ENCODE measurements around the gene DYNLT2B.

DYNLT2B gene

DNA sequence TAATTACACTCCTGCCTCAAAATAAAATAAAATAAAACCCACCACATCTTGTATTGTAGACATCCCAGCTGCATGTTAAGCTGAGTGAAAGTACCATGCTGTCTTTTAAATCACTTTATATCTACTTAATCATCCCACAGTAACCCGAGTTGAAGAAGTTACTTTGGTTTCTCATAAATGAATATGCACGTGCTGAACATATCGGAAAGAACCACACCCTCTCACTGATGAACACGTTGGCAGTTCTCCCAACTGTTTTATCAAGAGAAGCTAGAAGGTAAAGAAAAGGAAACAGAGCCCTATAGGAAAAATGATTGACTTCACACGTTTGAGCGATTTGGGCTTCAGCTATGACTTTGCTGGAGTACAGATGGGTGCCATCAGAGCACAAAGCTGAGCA, 36.1 kb upstream of the DYNLT2B start:
- H3K27me3 ChIP-seq (ENCODE audit: insufficient read depth, poor library complexity, severe bottlenecking) = no peaks in the 10 kb centered on the region
- no peak overlapping the region for H3K4me3 ChIP-seq (replicated peaks; ENCODE audit: insufficient read depth, low read length)
- no peak for DNase-seq (ENCODE audit: low read depth in 1 of 2, low spot score in 1 of 2)
- H3K27ac ChIP-seq (replicated peaks) = no peak overlapping the region
- TF ChIP-seq, protein P1, sequence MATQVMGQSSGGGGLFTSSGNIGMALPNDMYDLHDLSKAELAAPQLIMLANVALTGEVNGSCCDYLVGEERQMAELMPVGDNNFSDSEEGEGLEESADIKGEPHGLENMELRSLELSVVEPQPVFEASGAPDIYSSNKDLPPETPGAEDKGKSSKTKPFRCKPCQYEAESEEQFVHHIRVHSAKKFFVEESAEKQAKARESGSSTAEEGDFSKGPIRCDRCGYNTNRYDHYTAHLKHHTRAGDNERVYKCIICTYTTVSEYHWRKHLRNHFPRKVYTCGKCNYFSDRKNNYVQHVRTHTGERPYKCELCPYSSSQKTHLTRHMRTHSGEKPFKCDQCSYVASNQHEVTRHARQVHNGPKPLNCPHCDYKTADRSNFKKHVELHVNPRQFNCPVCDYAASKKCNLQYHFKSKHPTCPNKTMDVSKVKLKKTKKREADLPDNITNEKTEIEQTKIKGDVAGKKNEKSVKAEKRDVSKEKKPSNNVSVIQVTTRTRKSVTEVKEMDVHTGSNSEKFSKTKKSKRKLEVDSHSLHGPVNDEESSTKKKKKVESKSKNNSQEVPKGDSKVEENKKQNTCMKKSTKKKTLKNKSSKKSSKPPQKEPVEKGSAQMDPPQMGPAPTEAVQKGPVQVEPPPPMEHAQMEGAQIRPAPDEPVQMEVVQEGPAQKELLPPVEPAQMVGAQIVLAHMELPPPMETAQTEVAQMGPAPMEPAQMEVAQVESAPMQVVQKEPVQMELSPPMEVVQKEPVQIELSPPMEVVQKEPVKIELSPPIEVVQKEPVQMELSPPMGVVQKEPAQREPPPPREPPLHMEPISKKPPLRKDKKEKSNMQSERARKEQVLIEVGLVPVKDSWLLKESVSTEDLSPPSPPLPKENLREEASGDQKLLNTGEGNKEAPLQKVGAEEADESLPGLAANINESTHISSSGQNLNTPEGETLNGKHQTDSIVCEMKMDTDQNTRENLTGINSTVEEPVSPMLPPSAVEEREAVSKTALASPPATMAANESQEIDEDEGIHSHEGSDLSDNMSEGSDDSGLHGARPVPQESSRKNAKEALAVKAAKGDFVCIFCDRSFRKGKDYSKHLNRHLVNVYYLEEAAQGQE (IDR thresholded peaks at IDR 0.05; ENCODE audit: insufficient replicate concordance, low read depth) = no peak
- no peak for TF ChIP-seq SPI1 (IDR thresholded peaks at IDR 0.05; ENCODE audit: borderline replicate concordance, low read depth)
- no peak for TF ChIP-seq POLR2AphosphoS5 (IDR thresholded peaks at IDR 0.05; ENCODE audit: low read depth)
- TF ChIP-seq, protein P2, sequence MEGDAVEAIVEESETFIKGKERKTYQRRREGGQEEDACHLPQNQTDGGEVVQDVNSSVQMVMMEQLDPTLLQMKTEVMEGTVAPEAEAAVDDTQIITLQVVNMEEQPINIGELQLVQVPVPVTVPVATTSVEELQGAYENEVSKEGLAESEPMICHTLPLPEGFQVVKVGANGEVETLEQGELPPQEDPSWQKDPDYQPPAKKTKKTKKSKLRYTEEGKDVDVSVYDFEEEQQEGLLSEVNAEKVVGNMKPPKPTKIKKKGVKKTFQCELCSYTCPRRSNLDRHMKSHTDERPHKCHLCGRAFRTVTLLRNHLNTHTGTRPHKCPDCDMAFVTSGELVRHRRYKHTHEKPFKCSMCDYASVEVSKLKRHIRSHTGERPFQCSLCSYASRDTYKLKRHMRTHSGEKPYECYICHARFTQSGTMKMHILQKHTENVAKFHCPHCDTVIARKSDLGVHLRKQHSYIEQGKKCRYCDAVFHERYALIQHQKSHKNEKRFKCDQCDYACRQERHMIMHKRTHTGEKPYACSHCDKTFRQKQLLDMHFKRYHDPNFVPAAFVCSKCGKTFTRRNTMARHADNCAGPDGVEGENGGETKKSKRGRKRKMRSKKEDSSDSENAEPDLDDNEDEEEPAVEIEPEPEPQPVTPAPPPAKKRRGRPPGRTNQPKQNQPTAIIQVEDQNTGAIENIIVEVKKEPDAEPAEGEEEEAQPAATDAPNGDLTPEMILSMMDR (IDR thresholded peaks at IDR 0.05; ENCODE audit: insufficient read depth, low read length) = no peak
- TF ChIP-seq GABPA (IDR thresholded peaks at IDR 0.05; ENCODE audit: low read depth) = no peak

DNA sequence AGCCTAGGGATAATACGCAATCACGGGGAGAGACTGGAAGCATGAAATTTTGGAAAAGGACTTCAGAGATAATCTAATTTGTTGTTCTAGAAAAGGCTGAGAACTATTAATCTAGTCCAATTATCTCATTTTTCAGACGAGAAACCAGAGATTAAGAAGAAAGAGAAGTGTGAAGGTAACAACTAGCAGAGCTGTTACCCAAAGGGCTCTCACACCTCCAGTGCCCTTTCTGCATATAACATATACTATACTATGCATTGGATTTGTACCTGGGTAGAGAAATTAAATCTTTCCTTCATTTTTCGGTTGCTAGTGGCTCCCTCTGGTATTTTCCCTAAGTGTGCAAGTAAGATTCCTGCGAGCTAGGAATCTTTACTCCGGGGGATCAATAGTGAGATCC, 33.5 kb upstream of the DYNLT2B start:
- no peak overlapping the region for H3K4me3 ChIP-seq (replicated peaks; ENCODE audit: insufficient read depth, low read length)
- TF ChIP-seq, protein P1 (IDR thresholded peaks at IDR 0.05; ENCODE audit: insufficient replicate concordance, low read depth) = no peak
- TF ChIP-seq SPI1 (IDR thresholded peaks at IDR 0.05; ENCODE audit: borderline replicate concordance, low read depth) (no peak), POLR2AphosphoS5 (IDR thresholded peaks at IDR 0.05; ENCODE audit: low read depth) (no peak), GABPA (IDR thresholded peaks at IDR 0.05; ENCODE audit: low read depth) (no peak)
- TF ChIP-seq, protein P2 (IDR thresholded peaks at IDR 0.05; ENCODE audit: insufficient read depth, low read length) = no peak
- no peak for DNase-seq (ENCODE audit: low read depth in 1 of 2, low spot score in 1 of 2)
- no peaks in the 10 kb centered on the region for H3K27me3 ChIP-seq (ENCODE audit: insufficient read depth, poor library complexity, severe bottlenecking)
- no peak overlapping the region for H3K27ac ChIP-seq (replicated peaks)

DNA sequence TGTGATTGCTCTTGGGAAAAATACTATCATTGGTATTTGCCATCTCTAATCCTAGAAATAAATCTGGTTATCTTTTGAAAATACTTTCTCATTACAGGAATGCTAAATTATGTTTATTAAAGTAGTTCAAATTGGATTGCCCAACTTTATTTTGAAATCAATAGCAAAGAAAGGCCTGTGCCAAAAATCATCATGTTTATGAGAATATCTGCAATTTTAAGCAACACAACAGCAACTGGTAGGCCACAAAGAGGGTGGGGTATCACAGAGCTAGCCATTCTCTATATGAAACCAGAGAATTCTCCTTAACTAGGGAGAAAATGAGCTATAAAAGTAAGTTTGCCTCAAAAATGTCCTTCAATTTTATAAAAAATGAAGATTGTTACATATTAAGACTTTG, 32.0 kb upstream of the DYNLT2B start:
- TF ChIP-seq POLR2AphosphoS5 (IDR thresholded peaks at IDR 0.05; ENCODE audit: low read depth) = no peak
- TF ChIP-seq, protein P1 (IDR thresholded peaks at IDR 0.05; ENCODE audit: insufficient replicate concordance, low read depth) = no peak
- TF ChIP-seq GABPA (IDR thresholded peaks at IDR 0.05; ENCODE audit: low read depth) = no peak
- TF ChIP-seq, protein P2 (IDR thresholded peaks at IDR 0.05; ENCODE audit: insufficient read depth, low read length) = no peak
- TF ChIP-seq SPI1 (IDR thresholded peaks at IDR 0.05; ENCODE audit: borderline replicate concordance, low read depth) = no peak
- H3K27me3 ChIP-seq (ENCODE audit: insufficient read depth, poor library complexity, severe bottlenecking) = no peaks in the 10 kb centered on the region
- H3K4me3 ChIP-seq (replicated peaks; ENCODE audit: insufficient read depth, low read length) = no peak overlapping the region
- no peak for DNase-seq (ENCODE audit: low read depth in 1 of 2, low spot score in 1 of 2)
- H3K27ac ChIP-seq (replicated peaks) = no peak overlapping the region
